ENCODE data around the gene PCDHA6. TPM values are rescaled to one million over a fixed set of nuclear protein-coding genes. Genes with fewer than 3 reads are reported as not detected.
"Not testable (repeated sequence)": the region's sequence is repeated elsewhere in the genome, so short reads cannot be mapped to it uniquely, and the experiment has no call there.

Gene PCDHA6
- total and polyA plus RNA-seq, 7 donors: not detected

- peaks cover 21% of the 10 kb centered on the region for H3K9me3 ChIP-seq
- DNase-seq (no peak), ATAC-seq (no peak)
- no peaks in the 10 kb centered on the region for H3K4me1 ChIP-seq
- no peak overlapping the region for H3K27ac ChIP-seq
- no peak overlapping the region for H3K4me3 ChIP-seq
- intact Hi-C loops (cut with DNase I): no loop called here
- H3K36me3 ChIP-seq (ENCODE audit: insufficient read depth in 1 of 2, low read depth in 1 of 2): no peaks in the 10 kb centered on the region
- no peak for TF ChIP-seq CTCF (IDR thresholded peaks at IDR 0.05)
- 23 to 36% (median 31%) methylated on average over 2 of the region's 2 CpGs for WGBS, 3 donors
- peaks cover 2 to 40% (median 15%) of the 10 kb centered on the region in 3 donors for H3K27me3 ChIP-seq (ENCODE audit: insufficient read depth in 3 of 3, low read length in 2 of 3)
Measured at GRCh38 chr5:140791089-140791488, 36.7 kb upstream of the PCDHA6 start.

GRCh38 chr5:140794595-140795258 lies 33.0 kb upstream of the PCDHA6 start, which contains the start of gene PCDHA2:
PCDHA2 (plus strand) TSS chr5:140794852.
- H3K4me3 ChIP-seq: no peak within 1 kb of the TSS
- WGBS, 3 donors: 15 to 22% (median 18%) methylated on average over 27 of the region's 27 CpGs
- H3K36me3 ChIP-seq (ENCODE audit: insufficient read depth in 1 of 2, low read depth in 1 of 2): no peaks in the 10 kb centered on the region
- TF ChIP-seq CTCF (IDR thresholded peaks at IDR 0.05): no peak
- no peak for ATAC-seq
- DNase-seq: no peak
- no peak within 1 kb of the TSS for H3K27ac ChIP-seq
- H3K9me3 ChIP-seq: peaks cover 9% of the 10 kb centered on the region
- intact Hi-C loops (cut with DNase I): no loop called here
- no peaks in the 10 kb centered on the region for H3K4me1 ChIP-seq
- peaks cover 2 to 10% (median 8%) of the 10 kb centered on the region in 3 donors for H3K27me3 ChIP-seq (ENCODE audit: insufficient read depth in 3 of 3, low read length in 2 of 3)

- no peak for ATAC-seq
- intact Hi-C loops (cut with DNase I): no loop called here
Measured at GRCh38 chr5:140795259-140795641, 32.5 kb upstream of the PCDHA6 start.

GRCh38 chr5:140796072-140796717 lies 31.6 kb upstream of the PCDHA6 start:
- H3K27ac ChIP-seq; intact Hi-C loops (cut with DNase I); H3K4me1 ChIP-seq; ATAC-seq; H3K9me3 ChIP-seq; H3K4me3 ChIP-seq; DNase-seq; H3K27me3 ChIP-seq (ENCODE audit: insufficient read depth in 3 of 3, low read length in 2 of 3); H3K36me3 ChIP-seq (ENCODE audit: insufficient read depth in 1 of 2, low read depth in 1 of 2): not testable (repeated sequence)
- WGBS, 3 donors: 46 to 57% (median 48%) methylated on average over 57 to 72 of the region's 72 CpGs

More at GRCh38 chr5:140795259-140795641, 32.5 kb upstream of the PCDHA6 start:
- Histone ChIP-seq H3K27ac (no peak overlapping the region), H3K4me3 (no peak overlapping the region), H3K9me3 (peaks cover 8% of the 10 kb centered on the region), H3K27me3 (ENCODE audit: insufficient read depth in 3 of 3, low read length in 2 of 3) (peaks cover 2 to 8% (median 7%) of the 10 kb centered on the region in 3 donors), H3K36me3 (ENCODE audit: insufficient read depth in 1 of 2, low read depth in 1 of 2) (no peaks in the 10 kb centered on the region), H3K4me1 (no peaks in the 10 kb centered on the region)
- 18 to 22% (median 18%) methylated on average over 15 of the region's 15 CpGs for WGBS, 3 donors
- no peak for TF ChIP-seq CTCF (IDR thresholded peaks at IDR 0.05)
- no peak for DNase-seq

GRCh38 chr5:140796718-140797095 lies 31.1 kb upstream of the PCDHA6 start:
- intact Hi-C loops (cut with DNase I): no loop called here
- Histone ChIP-seq H3K9me3 (peaks cover 8% of the 10 kb centered on the region), H3K27ac (no peak overlapping the region), H3K27me3 (ENCODE audit: insufficient read depth in 3 of 3, low read length in 2 of 3) (peaks cover 2 to 11% (median 7%) of the 10 kb centered on the region in 3 donors), H3K4me3 (no peak overlapping the region), H3K36me3 (ENCODE audit: insufficient read depth in 1 of 2, low read depth in 1 of 2) (no peaks in the 10 kb centered on the region), H3K4me1 (no peaks in the 10 kb centered on the region)
- 47 to 56% (median 54%) methylated on average over 38 to 39 of the region's 39 CpGs for WGBS, 3 donors
- DNase-seq: no peak
- no peak for TF ChIP-seq CTCF (IDR thresholded peaks at IDR 0.05)
- ATAC-seq: no peak
